Prostate gland (tissue), 2 donors: ENCODE data around the gene ZSCAN25. TPM values are rescaled to one million over a fixed set of nuclear protein-coding genes. Genes with fewer than 3 reads are reported as not detected.
A peak's percentile ranks its signal among the peaks of the same experiment; 100 is the strongest.
"Not testable (repeated sequence)": the region's sequence is repeated elsewhere in the genome, so short reads cannot be mapped to it uniquely, and the experiment has no call there.

Source experiments
- DNase-seq: peaks from one replicate; pipeline ENCODE4 v3.0.0-alpha.2; 2019; ENCODE audit warnings: low spot score
- H3K27ac ChIP-seq, 2 donors: fragments of 200-600 bp; sonication (generic); 2 replicates each; pipeline ENCODE4 v1.5.1; 2017 to 2019
- H3K27me3 ChIP-seq: fragments of 200-600 bp; sonication (generic); replicated peaks from 2 replicates; pipeline ENCODE4 v1.5.1; 2019; ENCODE audit not compliant: insufficient read depth
- H3K36me3 ChIP-seq, 2 donors: fragments of 200-600 bp; sonication (generic); 1 replicate in 1 of 2; 2 replicates in 1 of 2; pipeline versions ENCODE4 v1.5.1 to v1.8.1; 2017 to 2019
- H3K4me1 ChIP-seq: fragments of 200-600 bp; sonication (generic); replicated peaks from 2 replicates; pipeline ENCODE4 v1.5.1; 2019
- H3K4me3 ChIP-seq, 2 donors: fragments of 200-600 bp; sonication (generic); 2 replicates each; pipeline ENCODE4 v1.5.1; 2017 to 2019
- H3K9me3 ChIP-seq: fragments of 200-600 bp; sonication (generic); 2 replicates; pipeline ENCODE4 v1.5.1; 2017
- POLR2A ChIP-seq: fragments of 450-650 bp; IDR thresholded peaks from one replicate; pipeline ENCODE4 v1.6.1; 2016; ENCODE audit warnings: antibody characterized with exemption, mild to moderate bottlenecking
- POLR2AphosphoS5 ChIP-seq: sonication (generic); formaldehyde crosslinking; IDR thresholded peaks from one replicate; pipeline ENCODE4 v1.6.1; 2017; ENCODE audit warnings: antibody characterized with exemption
- WGBS: methylation state at CpG from one replicate; pipeline ENCODE4 v1.1.5; 2018; 5-methylcytosine and 5-hydroxymethylcytosine counted together
- intact Hi-C: fragments of 100-400 bp; cut with DNase I; formaldehyde crosslinking; loops from one replicate; pipeline ENCODE4 v1.14.2; 2022
- total RNA-seq, 2 donors: library from RNA; depleted of rRNA; stranded (reverse); fragments of >200 nt; gene quantifications; one replicate each; pipeline ENCODE4 v1.1.0, GENCODE V29; 2016
- TF ChIP-seq, protein P1 (sequence below), 4 experiments: fragments of 200-600 bp in 2 of 4; fragments of 450-650 bp in 2 of 4; sonication (generic) in 2 of 4; IDR thresholded peaks; 1 replicate in 3 of 4; 2 replicates in 1 of 4; pipeline ENCODE4 v1.5.1; 2016 to 2019; ENCODE audit warnings: antibody characterized with exemption in 4 of 4, mild to moderate bottlenecking in 2 of 4, moderate library complexity in 2 of 4

Gene ZSCAN25
- 10 to 100 TPM; 20.1 to 28.0 TPM for total RNA-seq

GRCh38 chr7:99616359-99617191 lies at the start of gene ZSCAN25:
ZSCAN25 (plus strand) TSS chr7:99616946; CDS start chr7:99619607, 2,661 bp downstream.
- Histone ChIP-seq H3K36me3 (peaks cover 0 to 2% of the 10 kb centered on the region in 2 donors), H3K4me1 (peaks cover 6% of the 10 kb centered on the region), H3K27me3 (no peaks in the 10 kb centered on the region), H3K27ac (peak within 1 kb of the TSS; percentile 65 to 78), H3K4me3 (peak within 1 kb of the TSS; percentile 76 to 88), H3K9me3 (no peaks in the 10 kb centered on the region)
- TF ChIP-seq POLR2A (no peak), POLR2AphosphoS5 (peak; percentile 91)
- TF ChIP-seq, protein P1, sequence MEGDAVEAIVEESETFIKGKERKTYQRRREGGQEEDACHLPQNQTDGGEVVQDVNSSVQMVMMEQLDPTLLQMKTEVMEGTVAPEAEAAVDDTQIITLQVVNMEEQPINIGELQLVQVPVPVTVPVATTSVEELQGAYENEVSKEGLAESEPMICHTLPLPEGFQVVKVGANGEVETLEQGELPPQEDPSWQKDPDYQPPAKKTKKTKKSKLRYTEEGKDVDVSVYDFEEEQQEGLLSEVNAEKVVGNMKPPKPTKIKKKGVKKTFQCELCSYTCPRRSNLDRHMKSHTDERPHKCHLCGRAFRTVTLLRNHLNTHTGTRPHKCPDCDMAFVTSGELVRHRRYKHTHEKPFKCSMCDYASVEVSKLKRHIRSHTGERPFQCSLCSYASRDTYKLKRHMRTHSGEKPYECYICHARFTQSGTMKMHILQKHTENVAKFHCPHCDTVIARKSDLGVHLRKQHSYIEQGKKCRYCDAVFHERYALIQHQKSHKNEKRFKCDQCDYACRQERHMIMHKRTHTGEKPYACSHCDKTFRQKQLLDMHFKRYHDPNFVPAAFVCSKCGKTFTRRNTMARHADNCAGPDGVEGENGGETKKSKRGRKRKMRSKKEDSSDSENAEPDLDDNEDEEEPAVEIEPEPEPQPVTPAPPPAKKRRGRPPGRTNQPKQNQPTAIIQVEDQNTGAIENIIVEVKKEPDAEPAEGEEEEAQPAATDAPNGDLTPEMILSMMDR (IDR thresholded peaks at IDR 0.05) = peak in 1 of 4 experiments; percentile 24
- under 1% methylated on average over 50 of the region's 60 CpGs for WGBS
- DNase-seq = peak; percentile 76
- intact Hi-C loops = loop anchor here (5.0 to 10.0 kb wide), 3 partner anchors 59 to 308 kb away; partner anchors contain the start of genes GJC3 and ZNF655

GRCh38 chr7:99568770-99569169 lies 48.0 kb upstream of the ZSCAN25 start:
- 98% methylated on average over 7 of the region's 7 CpGs for whole genome bisulfite sequencing
- H3K4me1 ChIP-seq, H3K27ac ChIP-seq, H3K27me3 ChIP-seq, DNase-seq, H3K9me3 ChIP-seq, H3K4me3 ChIP-seq, intact Hi-C loops, H3K36me3 ChIP-seq: not testable (repeated sequence)

DNA sequence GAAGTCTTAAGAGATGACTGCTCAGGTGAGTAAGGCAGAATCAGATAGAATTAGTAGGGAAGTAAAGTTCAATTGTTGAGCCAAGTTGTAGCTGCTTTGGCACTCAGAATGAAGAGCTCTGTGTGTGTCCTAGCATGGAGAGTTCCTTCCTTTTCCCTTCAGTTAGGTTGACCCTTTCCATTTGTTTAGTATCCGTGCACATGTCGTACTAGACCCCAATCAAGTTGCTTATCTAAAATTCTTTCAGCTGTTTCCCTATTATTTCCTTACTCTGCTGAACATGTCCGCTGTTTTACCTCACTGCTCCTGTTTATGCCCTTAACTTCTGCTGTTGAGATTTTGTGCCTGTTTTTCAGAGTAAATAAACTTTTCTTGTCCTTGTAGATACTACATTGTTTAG lies 45.0 kb upstream of the ZSCAN25 start:
- no peaks in the 10 kb centered on the region for H3K36me3 ChIP-seq
- WGBS = 85% methylated on average over 3 of the region's 3 CpGs
- no peak overlapping the region for H3K4me3 ChIP-seq
- TF ChIP-seq, protein P1 (IDR thresholded peaks at IDR 0.05) = no peak
- TF ChIP-seq POLR2AphosphoS5 = no peak
- TF ChIP-seq POLR2A = no peak
- H3K9me3 ChIP-seq = no peaks in the 10 kb centered on the region
- intact Hi-C loops = no loop called here
- H3K27ac ChIP-seq = no peak overlapping the region
- DNase-seq = no peak
- no peaks in the 10 kb centered on the region for H3K4me1 ChIP-seq
- no peaks in the 10 kb centered on the region for H3K27me3 ChIP-seq

- Histone ChIP-seq H3K4me1 (no peaks in the 10 kb centered on the region), H3K4me3 (no peak overlapping the region), H3K36me3 (no peaks in the 10 kb centered on the region), H3K27me3 (no peaks in the 10 kb centered on the region), H3K9me3 (no peaks in the 10 kb centered on the region), H3K27ac (no peak overlapping the region)
- no peak for DNase-seq
- intact Hi-C loops = no loop called here
- TF ChIP-seq POLR2AphosphoS5 (no peak), POLR2A (no peak)
- TF ChIP-seq, protein P1 (IDR thresholded peaks at IDR 0.05) = no peak
- 80% methylated on average over 1 of the region's 1 CpG for WGBS
Observed at GRCh38 chr7:99573257-99573656, 43.5 kb upstream of the ZSCAN25 start.

DNA sequence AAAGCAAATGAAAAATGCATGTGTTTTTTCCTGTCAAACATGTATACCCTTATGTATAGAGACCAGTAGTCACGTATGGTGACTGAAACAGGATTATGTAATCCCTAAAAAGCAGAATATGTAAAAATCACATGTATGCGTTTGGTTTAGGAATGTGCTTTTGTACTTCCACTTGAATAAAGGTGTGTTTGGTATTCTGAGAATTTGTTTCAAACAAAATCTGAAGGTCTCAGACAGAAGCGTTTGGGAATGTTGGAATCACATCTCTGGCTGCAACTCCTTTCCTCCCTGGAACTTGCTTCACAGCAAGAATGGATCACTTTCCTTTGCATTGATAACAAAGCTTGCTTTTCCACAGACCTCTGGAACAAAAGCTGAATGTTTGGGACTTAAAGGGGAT lies 40.5 kb upstream of the ZSCAN25 start:
- WGBS = 78% methylated on average over 3 of the region's 3 CpGs
- no peak for DNase-seq
- intact Hi-C loops = no loop called here
- H3K27ac ChIP-seq = no peak overlapping the region
- TF ChIP-seq, protein P1 (IDR thresholded peaks at IDR 0.05) = no peak
- TF ChIP-seq POLR2AphosphoS5 (no peak), POLR2A (no peak)
- H3K4me1 ChIP-seq = no peaks in the 10 kb centered on the region
- H3K27me3 ChIP-seq = no peaks in the 10 kb centered on the region
- H3K36me3 ChIP-seq = no peaks in the 10 kb centered on the region
- H3K4me3 ChIP-seq = no peak overlapping the region
- no peaks in the 10 kb centered on the region for H3K9me3 ChIP-seq
